OCI-LY3 (cell line): ENCODE measurements around the gene TTC9C.
"Not testable (repeated sequence)": the region's sequence is repeated elsewhere in the genome, so short reads cannot be mapped to it uniquely, and the experiment has no call there.

ENCODE experiments used
- EZH2phosphoT487 ChIP-seq: fragments of 200-600 bp; shearing (Covaris generic); IDR thresholded peaks from 2 replicates; pipeline ENCODE4 v1.6.1; 2018; ENCODE audit warnings: antibody characterized with exemption, mixed run types, low read depth
- TF ChIP-seq, protein P1 (sequence below): fragments of 200-600, 300-600 bp; sonication (generic); IDR thresholded peaks from 2 replicates; pipeline ENCODE4 v1.5.1; 2014; ENCODE audit warnings: antibody characterized with exemption, low read length, low read depth

DNA sequence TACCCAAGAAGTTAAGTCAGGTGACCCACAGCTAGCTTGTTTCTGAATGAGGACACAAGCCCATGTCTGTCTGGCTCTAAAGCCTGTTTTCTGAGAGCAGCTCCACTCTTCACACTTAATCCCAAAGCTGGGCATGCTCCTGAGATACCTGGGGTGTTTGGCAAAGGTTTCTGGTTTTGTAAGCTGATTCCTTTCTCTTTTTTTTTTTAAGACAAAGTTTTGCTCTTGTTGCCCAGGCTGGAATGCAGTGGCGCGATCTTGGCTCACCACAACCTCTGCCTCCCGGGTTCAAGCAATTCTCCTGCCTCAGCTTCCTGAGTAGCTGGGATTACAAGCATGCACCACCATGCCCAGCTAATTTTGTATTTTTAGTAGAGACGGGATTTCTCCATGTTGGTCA lies 34.7 kb upstream of the TTC9C start:
- TF ChIP-seq, protein P1, sequence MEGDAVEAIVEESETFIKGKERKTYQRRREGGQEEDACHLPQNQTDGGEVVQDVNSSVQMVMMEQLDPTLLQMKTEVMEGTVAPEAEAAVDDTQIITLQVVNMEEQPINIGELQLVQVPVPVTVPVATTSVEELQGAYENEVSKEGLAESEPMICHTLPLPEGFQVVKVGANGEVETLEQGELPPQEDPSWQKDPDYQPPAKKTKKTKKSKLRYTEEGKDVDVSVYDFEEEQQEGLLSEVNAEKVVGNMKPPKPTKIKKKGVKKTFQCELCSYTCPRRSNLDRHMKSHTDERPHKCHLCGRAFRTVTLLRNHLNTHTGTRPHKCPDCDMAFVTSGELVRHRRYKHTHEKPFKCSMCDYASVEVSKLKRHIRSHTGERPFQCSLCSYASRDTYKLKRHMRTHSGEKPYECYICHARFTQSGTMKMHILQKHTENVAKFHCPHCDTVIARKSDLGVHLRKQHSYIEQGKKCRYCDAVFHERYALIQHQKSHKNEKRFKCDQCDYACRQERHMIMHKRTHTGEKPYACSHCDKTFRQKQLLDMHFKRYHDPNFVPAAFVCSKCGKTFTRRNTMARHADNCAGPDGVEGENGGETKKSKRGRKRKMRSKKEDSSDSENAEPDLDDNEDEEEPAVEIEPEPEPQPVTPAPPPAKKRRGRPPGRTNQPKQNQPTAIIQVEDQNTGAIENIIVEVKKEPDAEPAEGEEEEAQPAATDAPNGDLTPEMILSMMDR = not testable (repeated sequence)
- TF ChIP-seq EZH2phosphoT487 = not testable (repeated sequence)
